ENCODE data around the gene KCNQ4. TPM values are rescaled to one million over a fixed set of nuclear protein-coding genes. Genes with fewer than 3 reads are reported as not detected.

The KCNQ4 gene
- total RNA-seq, 2 experiments from 2014 or later = 0.38 to 0.43 TPM

DNA sequence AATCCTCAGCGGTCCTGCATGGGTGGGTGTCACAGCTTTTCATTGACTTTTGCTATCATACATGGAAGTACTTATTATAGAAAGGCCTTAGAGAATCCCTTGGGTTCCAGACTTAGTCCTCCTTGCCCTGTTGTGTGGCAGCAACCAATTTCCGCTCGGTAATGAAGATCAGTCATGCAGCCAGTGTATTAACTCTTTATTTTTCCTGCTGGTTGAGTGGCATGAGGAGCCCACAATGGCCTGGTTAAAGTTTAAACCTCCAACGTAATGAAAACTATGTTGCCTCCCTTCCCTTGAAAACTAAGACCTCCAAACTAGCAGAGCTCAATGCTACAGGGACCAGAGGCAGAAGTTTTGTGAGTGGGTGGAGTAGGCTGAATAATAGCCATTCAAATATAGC is 58.6 kb downstream of the KCNQ4 start:
- ChIA-PET CTCF (interaction anchor here (1.1 to 2.9 kb wide), 4 partner anchors 20 to 698 kb away, joined by 3 to 11 read pairs (median 4); partner anchors contain the start of gene CITED4), POLR2A (no interaction called here)
- ATAC-seq = no peak
- no peaks in the 10 kb centered on the region for H3K36me3 Mint-ChIP-seq (ENCODE audit: low read depth)
- H3K4me1 Mint-ChIP-seq (ENCODE audit: low read depth) = peaks cover 29% of the 10 kb centered on the region
- DNase-seq = no peak
- no peaks in the 10 kb centered on the region for H3K9me3 Mint-ChIP-seq
- TF ChIP-seq, protein P1, sequence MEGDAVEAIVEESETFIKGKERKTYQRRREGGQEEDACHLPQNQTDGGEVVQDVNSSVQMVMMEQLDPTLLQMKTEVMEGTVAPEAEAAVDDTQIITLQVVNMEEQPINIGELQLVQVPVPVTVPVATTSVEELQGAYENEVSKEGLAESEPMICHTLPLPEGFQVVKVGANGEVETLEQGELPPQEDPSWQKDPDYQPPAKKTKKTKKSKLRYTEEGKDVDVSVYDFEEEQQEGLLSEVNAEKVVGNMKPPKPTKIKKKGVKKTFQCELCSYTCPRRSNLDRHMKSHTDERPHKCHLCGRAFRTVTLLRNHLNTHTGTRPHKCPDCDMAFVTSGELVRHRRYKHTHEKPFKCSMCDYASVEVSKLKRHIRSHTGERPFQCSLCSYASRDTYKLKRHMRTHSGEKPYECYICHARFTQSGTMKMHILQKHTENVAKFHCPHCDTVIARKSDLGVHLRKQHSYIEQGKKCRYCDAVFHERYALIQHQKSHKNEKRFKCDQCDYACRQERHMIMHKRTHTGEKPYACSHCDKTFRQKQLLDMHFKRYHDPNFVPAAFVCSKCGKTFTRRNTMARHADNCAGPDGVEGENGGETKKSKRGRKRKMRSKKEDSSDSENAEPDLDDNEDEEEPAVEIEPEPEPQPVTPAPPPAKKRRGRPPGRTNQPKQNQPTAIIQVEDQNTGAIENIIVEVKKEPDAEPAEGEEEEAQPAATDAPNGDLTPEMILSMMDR (IDR thresholded peaks at IDR 0.05) = no peak
- no peak overlapping the region for H3K4me3 Mint-ChIP-seq
- intact Hi-C loops (cut with micrococcal nuclease) = no loop called here
- no peak overlapping the region for H3K27ac Mint-ChIP-seq
- H3K27me3 Mint-ChIP-seq = no peaks in the 10 kb centered on the region

DNA sequence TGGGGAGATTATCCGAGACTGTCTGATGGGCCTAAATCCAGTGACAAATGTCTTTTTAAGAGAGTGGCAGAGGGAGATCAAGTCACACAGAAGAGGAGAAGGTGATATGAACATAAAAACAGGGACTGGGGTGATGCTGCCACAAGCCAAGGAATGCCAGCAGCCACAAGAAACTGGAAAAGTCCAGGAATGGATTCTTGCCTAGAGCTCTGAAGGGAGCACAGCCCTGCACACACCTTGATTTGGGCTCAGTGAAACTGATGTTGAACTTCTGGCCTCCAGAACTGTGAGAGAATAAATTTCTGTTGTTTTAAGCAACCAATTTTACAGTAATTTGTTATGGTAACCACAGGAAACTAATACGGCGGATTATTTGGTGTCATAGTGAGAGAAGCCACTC is 59.1 kb downstream of the KCNQ4 start:
- ATAC-seq (no peak), DNase-seq (no peak)
- TF ChIP-seq, protein P1 (IDR thresholded peaks at IDR 0.05) = no peak
- Mint-ChIP-seq H3K4me1 (ENCODE audit: low read depth) (peaks cover 29% of the 10 kb centered on the region), H3K27ac (no peak overlapping the region), H3K9me3 (no peaks in the 10 kb centered on the region), H3K4me3 (no peak overlapping the region), H3K36me3 (ENCODE audit: low read depth) (no peaks in the 10 kb centered on the region), H3K27me3 (no peaks in the 10 kb centered on the region)
- intact Hi-C loops (cut with micrococcal nuclease) = no loop called here
- ChIA-PET CTCF (interaction anchor here (1.1 to 2.9 kb wide), 4 partner anchors 20 to 699 kb away, joined by 3 to 11 read pairs (median 4); partner anchors contain the start of gene CITED4), POLR2A (no interaction called here)

DNA sequence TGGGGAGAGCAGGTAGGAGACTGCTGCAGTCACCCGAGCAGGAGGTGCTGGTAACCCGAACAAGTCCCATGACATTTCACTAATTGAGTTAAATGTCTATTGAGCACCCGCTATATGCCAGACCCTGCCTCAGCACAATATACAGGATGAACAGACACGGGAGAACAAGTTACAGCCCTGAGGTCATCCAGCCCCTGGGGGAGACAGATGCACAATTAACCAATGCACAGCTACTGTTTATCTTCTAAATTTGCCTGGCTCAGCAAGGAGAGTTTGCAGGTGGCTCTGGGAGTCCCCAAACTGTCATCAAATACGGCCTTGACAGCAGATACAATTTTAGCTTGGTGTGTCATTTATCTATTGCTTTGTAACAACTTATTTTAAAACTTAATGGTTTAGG is 60.5 kb downstream of the KCNQ4 start:
- Mint-ChIP-seq H3K4me3 (no peak overlapping the region), H3K27ac (no peak overlapping the region), H3K36me3 (ENCODE audit: low read depth) (no peaks in the 10 kb centered on the region), H3K4me1 (ENCODE audit: low read depth) (peaks cover 28% of the 10 kb centered on the region), H3K27me3 (no peaks in the 10 kb centered on the region), H3K9me3 (no peaks in the 10 kb centered on the region)
- DNase-seq = no peak
- POLR2A ChIA-PET = interaction anchor here (1.7 kb wide), 1 partner anchor 70 kb away, joined by 4 read pairs; no protein-coding TSS in a partner anchor
- CTCF ChIA-PET = interaction anchor here (1.5 to 2.2 kb wide), 3 partner anchors 9 to 70 kb away, joined by 3 to 19 read pairs (median 4); no protein-coding TSS in a partner anchor
- TF ChIP-seq, protein P1 (IDR thresholded peaks at IDR 0.05) = no peak
- intact Hi-C loops (cut with micrococcal nuclease) = no loop called here
- no peak for ATAC-seq

DNA sequence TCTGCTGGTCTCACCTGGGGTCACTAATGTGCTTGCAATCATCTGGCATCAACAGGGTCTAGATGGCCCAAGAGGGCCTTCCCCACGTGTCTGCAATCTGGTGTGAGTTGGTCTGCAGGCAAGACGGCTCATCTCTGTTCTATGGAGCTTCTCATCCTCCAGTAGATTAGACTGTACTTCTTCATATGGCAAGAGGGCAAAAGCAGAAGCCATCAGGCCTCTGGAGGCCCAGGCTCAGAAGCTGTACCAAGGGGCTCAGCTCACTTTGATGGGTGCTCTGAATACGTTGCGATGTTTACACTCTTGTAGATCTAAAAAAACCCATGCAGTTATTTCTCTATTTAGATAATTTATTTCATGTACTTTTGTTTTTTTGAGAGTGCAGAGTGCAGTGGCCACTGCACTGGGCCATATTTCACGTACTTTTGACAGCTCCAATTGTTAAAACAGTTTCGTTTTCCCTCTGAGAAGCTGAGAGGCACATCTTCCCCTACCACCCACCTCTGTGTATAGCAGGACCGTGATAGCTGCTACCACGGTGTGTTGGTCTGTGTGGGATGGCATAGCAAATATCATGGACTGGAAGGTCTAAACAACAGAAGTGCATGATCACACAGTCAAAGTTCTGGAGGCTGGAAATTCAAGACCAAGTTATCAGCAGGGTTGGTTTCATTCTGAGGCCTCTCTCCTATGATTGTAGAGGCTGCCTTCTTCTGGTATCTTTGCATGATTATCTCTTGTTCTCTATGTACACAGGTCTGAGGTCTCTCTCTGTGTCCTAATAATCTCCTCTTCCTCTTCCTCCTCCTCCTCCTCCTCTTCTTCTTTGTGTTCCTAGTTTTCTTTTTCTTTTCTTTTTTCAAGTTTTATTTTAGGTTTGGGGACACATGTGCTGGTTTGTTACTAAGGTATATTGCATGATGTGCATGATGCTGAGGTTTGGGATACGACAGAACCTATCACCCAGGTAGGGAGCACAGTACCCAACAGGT is 61.6 kb downstream of the KCNQ4 start:
- H3K4me1 Mint-ChIP-seq (ENCODE audit: low read depth) = peaks cover 28% of the 10 kb centered on the region
- H3K4me3 Mint-ChIP-seq = peak overlapping the region; percentile 37
- TF ChIP-seq, protein P1 (IDR thresholded peaks at IDR 0.05) = no peak
- H3K27me3 Mint-ChIP-seq = no peaks in the 10 kb centered on the region
- H3K27ac Mint-ChIP-seq = peak overlapping the region; percentile 53
- ATAC-seq = peak; percentile 63
- H3K9me3 Mint-ChIP-seq = no peaks in the 10 kb centered on the region
- DNase-seq = peak; percentile 29
- CTCF ChIA-PET = interaction anchor here (0.7 to 2.2 kb wide), 5 partner anchors 8 to 99 kb away, joined by 3 to 19 read pairs (median 4); no protein-coding TSS in a partner anchor
- H3K36me3 Mint-ChIP-seq (ENCODE audit: low read depth) = no peaks in the 10 kb centered on the region
- intact Hi-C loops (cut with micrococcal nuclease) = loop anchor here (5.0 kb wide), 1 partner anchor 233 kb away; no protein-coding TSS in a partner anchor
- POLR2A ChIA-PET = interaction anchor here (1.0 to 1.7 kb wide), 2 partner anchors 71 to 91 kb away, joined by 3 to 4 read pairs; no protein-coding TSS in a partner anchor

Data from activated CD8-positive, alpha-beta T cell treated with anti-CD3 and anti-CD28 coated beads for 36 hours (primary cell).